Measurements from ENCODE around the gene PLEKHN1. TPM values are rescaled to one million over a fixed set of nuclear protein-coding genes. Genes with fewer than 3 reads are reported as not detected.

Gene PLEKHN1
- total RNA-seq, 1 experiment from 2014 or later = 7.9 TPM

DNA sequence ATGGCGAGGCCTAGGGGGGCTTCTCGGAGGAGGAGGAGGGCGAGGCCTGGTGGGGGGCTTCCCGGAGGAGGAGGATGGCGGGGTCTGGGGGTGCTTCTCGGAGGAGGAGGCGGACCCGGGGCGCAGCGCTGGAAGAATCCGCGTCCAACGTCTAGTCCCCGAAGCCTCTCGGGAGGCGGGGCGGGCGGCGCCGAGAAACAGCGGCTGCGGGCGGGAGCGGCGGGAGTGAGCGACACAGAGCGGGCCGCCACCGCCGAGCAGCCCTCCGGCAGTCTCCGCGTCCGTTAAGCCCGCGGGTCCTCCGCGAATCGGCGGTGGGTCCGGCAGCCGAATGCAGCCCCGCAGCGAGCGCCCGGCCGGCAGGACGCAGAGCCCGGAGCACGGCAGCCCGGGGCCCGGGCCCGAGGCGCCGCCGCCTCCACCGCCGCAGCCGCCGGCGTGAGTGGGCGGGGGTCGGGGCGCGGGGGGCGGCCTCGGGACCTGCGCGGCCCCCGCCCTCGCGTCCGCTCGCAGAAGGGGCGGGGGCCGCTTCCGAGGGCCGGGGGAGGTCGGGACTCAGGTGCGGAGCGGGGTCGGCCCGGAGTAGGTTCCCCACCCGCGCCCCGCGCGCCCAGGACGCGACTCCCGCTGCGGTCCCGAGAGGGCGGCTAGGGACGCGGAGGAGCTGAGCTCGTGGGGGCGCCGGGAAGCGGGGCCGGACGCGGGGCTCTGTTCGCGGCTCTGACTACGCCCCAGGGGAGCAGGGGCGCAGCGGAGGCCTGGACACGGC, 5.7 kb upstream of the PLEKHN1 start, which contains the start of gene KLHL17:
Gene KLHL17, plus strand, starts transcription at position 222 of the 769 bp plus-strand sequence. Its CDS starts 110 bp downstream, at position 332.
- no peak for TF ChIP-seq CTCF (IDR thresholded peaks at IDR 0.05; ENCODE audit: unreplicated experiment)
- Mint-ChIP-seq H3K4me3 (ENCODE audit: unreplicated experiment) (peak within 1 kb of the TSS; percentile 78), H3K4me1 (ENCODE audit: insufficient read depth, unreplicated experiment) (peaks cover 8% of the 10 kb centered on the region), H3K27ac (ENCODE audit: low read depth, unreplicated experiment) (no peak within 1 kb of the TSS), H3K9me3 (ENCODE audit: unreplicated experiment) (no peaks in the 10 kb centered on the region), H3K36me3 (ENCODE audit: insufficient read depth, unreplicated experiment) (peaks cover 17% of the 10 kb centered on the region), H3K27me3 (ENCODE audit: insufficient read depth, unreplicated experiment) (no peaks in the 10 kb centered on the region)
- BruUV-seq (replicated peaks) = no TSS peak
- intact Hi-C loops (cut with micrococcal nuclease) = no loop called here
- POLR2A ChIA-PET = interaction anchor here (1.4 kb wide), 1 partner anchor 16 kb away, joined by 3 read pairs; no protein-coding TSS in a partner anchor
- CTCF ChIA-PET = no interaction called here
- peak; percentile 72 for DNase-seq (ENCODE audit: unreplicated experiment)

- no peaks in the 10 kb centered on the region for H3K27me3 Mint-ChIP-seq (ENCODE audit: insufficient read depth, unreplicated experiment)
- TF ChIP-seq CTCF (IDR thresholded peaks at IDR 0.05; ENCODE audit: unreplicated experiment) = no peak
- no peak overlapping the region for H3K27ac Mint-ChIP-seq (ENCODE audit: low read depth, unreplicated experiment)
- no peak for DNase-seq (ENCODE audit: unreplicated experiment)
- H3K4me3 Mint-ChIP-seq (ENCODE audit: unreplicated experiment) = peak overlapping the region; percentile 65
- ChIA-PET POLR2A (interaction anchor here (1.4 kb wide), 1 partner anchor 15 kb away, joined by 3 read pairs; no protein-coding TSS in a partner anchor), CTCF (no interaction called here)
- intact Hi-C loops (cut with micrococcal nuclease) = no loop called here
- H3K4me1 Mint-ChIP-seq (ENCODE audit: insufficient read depth, unreplicated experiment) = peaks cover 8% of the 10 kb centered on the region
- no peaks in the 10 kb centered on the region for H3K9me3 Mint-ChIP-seq (ENCODE audit: unreplicated experiment)
- no TSS peak for BruUV-seq (replicated peaks)
- H3K36me3 Mint-ChIP-seq (ENCODE audit: insufficient read depth, unreplicated experiment) = peaks cover 17% of the 10 kb centered on the region
Observed at GRCh38 chr1:961132-961669, 5.1 kb upstream of the PLEKHN1 start.

- Mint-ChIP-seq H3K36me3 (ENCODE audit: insufficient read depth, unreplicated experiment) (peaks cover 16% of the 10 kb centered on the region), H3K9me3 (ENCODE audit: unreplicated experiment) (no peaks in the 10 kb centered on the region), H3K27ac (ENCODE audit: low read depth, unreplicated experiment) (no peak overlapping the region), H3K4me1 (ENCODE audit: insufficient read depth, unreplicated experiment) (peaks cover 4% of the 10 kb centered on the region), H3K27me3 (ENCODE audit: insufficient read depth, unreplicated experiment) (no peaks in the 10 kb centered on the region), H3K4me3 (ENCODE audit: unreplicated experiment) (peak overlapping the region; percentile 65)
- intact Hi-C loops (cut with micrococcal nuclease) = no loop called here
- no TSS peak for BruUV-seq (replicated peaks)
- TF ChIP-seq CTCF (IDR thresholded peaks at IDR 0.05; ENCODE audit: unreplicated experiment) = no peak
- ChIA-PET CTCF (interaction anchor here (0.6 kb wide), 1 partner anchor 373 kb away, joined by 4 read pairs; no protein-coding TSS in a partner anchor), POLR2A (no interaction called here)
- no peak for DNase-seq (ENCODE audit: unreplicated experiment)
Observed at GRCh38 chr1:962381-963300, 3.6 kb upstream of the PLEKHN1 start.

DNA sequence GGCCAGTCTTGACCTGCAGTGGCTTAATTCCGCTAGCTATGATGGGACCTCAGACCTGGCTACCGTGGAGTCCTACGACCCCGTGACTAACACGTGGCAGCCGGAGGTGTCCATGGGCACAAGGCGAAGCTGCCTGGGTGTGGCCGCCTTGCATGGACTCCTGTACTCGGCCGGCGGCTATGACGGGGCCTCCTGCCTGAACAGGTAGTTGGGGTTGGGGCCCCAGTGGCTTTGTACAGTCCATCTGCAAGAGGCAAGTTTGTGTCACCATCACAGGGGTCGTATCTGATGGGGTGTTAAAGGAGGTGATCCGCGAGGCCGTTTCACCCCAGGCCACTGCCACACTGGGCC, 3.0 kb upstream of the PLEKHN1 start:
- no peaks in the 10 kb centered on the region for H3K27me3 Mint-ChIP-seq (ENCODE audit: insufficient read depth, unreplicated experiment)

More for the DNA sequence above, 3.0 kb upstream of the PLEKHN1 start:
- DNase-seq (ENCODE audit: unreplicated experiment) = no peak
- intact Hi-C loops (cut with micrococcal nuclease) = no loop called here
- Mint-ChIP-seq H3K9me3 (ENCODE audit: unreplicated experiment) (no peaks in the 10 kb centered on the region), H3K4me3 (ENCODE audit: unreplicated experiment) (no peak overlapping the region), H3K27ac (ENCODE audit: low read depth, unreplicated experiment) (no peak overlapping the region), H3K36me3 (ENCODE audit: insufficient read depth, unreplicated experiment) (peaks cover 11% of the 10 kb centered on the region), H3K4me1 (ENCODE audit: insufficient read depth, unreplicated experiment) (peaks cover 2% of the 10 kb centered on the region)
- TF ChIP-seq CTCF (IDR thresholded peaks at IDR 0.05; ENCODE audit: unreplicated experiment) = no peak
- ChIA-PET CTCF (no interaction called here), POLR2A (no interaction called here)
- no TSS peak for BruUV-seq (replicated peaks)
